HCT116 (cell line): ENCODE measurements around the gene CLCN1. TPM values are rescaled to one million over a fixed set of nuclear protein-coding genes. Genes with fewer than 3 reads are reported as not detected.

Experiments used
- ATAC-seq: fragments of 200-7000 bp; cut with Tn5 transposase; 2 replicates; pipeline ENCODE4 v1.9.1; 2020; ENCODE audit warnings: mild to moderate bottlenecking, moderate library complexity
- BruUV-seq: library from RNA; stranded (reverse); fragments of 400-500 nt; replicated peaks from 2 replicates; lab custom pipeline; 2021; lab: Mats Ljungman, UMichigan
- CTCF ChIA-PET: fragments of 300-600 bp; sonication (Branson Sonifier 250); formaldehyde crosslinking; loops from one replicate; lab custom pipeline; 2021; ENCODE audit warnings: antibody characterized with exemption; lab: Charles Lee
- POLR2A ChIA-PET: fragments of 300-600, 350-600 bp; sonication (Branson Sonifier 250); formaldehyde crosslinking; loops from one replicate; lab custom pipeline; 2021; ENCODE audit warnings: antibody characterized with exemption; lab: Charles Lee
- RAD21 ChIA-PET, 2 experiments: fragments of 300-600 bp; sonication (Branson Sonifier 250); formaldehyde crosslinking; loops; one replicate each; lab custom pipeline; 2023; ENCODE audit warnings: low total read pairs in 2 of 2; ENCODE audit not compliant: uncharacterized antibody in 2 of 2, unreplicated experiment in 2 of 2, low non-redundant PET in 1 of 2; lab: Charles Lee
- DNase-seq: peaks from one replicate; pipeline ENCODE4 v3.0.0-alpha.2; 2010; ENCODE audit warnings: low read depth, low spot score
- H2AFZ ChIP-seq: fragments of 200-600 bp; shearing (Covaris generic), sonication (generic); 2 replicates; pipeline ENCODE4 v1.6.1; 2017; ENCODE audit warnings: low read depth, mixed run types, mixed read lengths, antibody characterized with exemption, low read length; ENCODE audit not compliant: poor library complexity, severe bottlenecking
- H3K27ac ChIP-seq: 2 replicates; pipeline ENCODE4 v1.5.1; 2012; ENCODE audit warnings: low read depth, low read length
- H3K27me3 ChIP-seq: fragments of 200-600 bp; sonication (generic); 2 replicates; pipeline ENCODE4 v1.6.1; 2016; ENCODE audit warnings: mixed run types, low read length, mixed read lengths; ENCODE audit not compliant: insufficient read depth
- H3K36me3 ChIP-seq, 2 experiments: fragments of 200-500 bp in 1 of 2; fragments of 200-600 bp in 1 of 2; sonication (Bioruptor generic) in 1 of 2; sonication (generic) in 1 of 2; 2 replicates each; pipeline versions ENCODE4 v1.5.1 to v1.6.1; 2014 to 2016; ENCODE audit warnings: low read length in 2 of 2, inconsistent platforms in 1 of 2, mixed read lengths in 1 of 2, mixed run types in 1 of 2; ENCODE audit not compliant: insufficient read depth in 2 of 2, control insufficient read depth in 1 of 2
- H3K4me1 ChIP-seq, 2 experiments: fragments of 200-600 bp in 1 of 2; sonication (generic) in 1 of 2; 2 replicates each; pipeline versions ENCODE4 v1.5.1 to v1.6.1; 2012 to 2017; ENCODE audit warnings: low read length in 2 of 2, inconsistent platforms in 1 of 2, mild to moderate bottlenecking in 1 of 2, mixed read lengths in 1 of 2, mixed run types in 1 of 2, moderate library complexity in 1 of 2; ENCODE audit not compliant: insufficient read depth in 2 of 2, control insufficient read depth in 1 of 2
- H3K4me2 ChIP-seq: fragments of 200-600 bp; sonication (generic); 2 replicates; pipeline ENCODE4 v1.6.1; 2017; ENCODE audit warnings: mixed run types, low read length, mixed read lengths
- H3K4me3 ChIP-seq, 2 experiments: fragments of 200-600 bp in 1 of 2; sonication (generic) in 1 of 2; replicated peaks in 1 of 2; 2 replicates each; pipeline ENCODE4 v1.5.1; 2011 to 2016; ENCODE audit warnings: low read length in 2 of 2, control low read depth in 1 of 2, low read depth in 1 of 2, mild to moderate bottlenecking in 1 of 2, mixed read lengths in 1 of 2, mixed run types in 1 of 2
- H3K79me2 ChIP-seq: fragments of 200-600 bp; sonication (generic); 2 replicates; pipeline ENCODE4 v1.6.1; 2017; ENCODE audit warnings: mild to moderate bottlenecking, mixed run types, low read length, moderate library complexity, mixed read lengths; ENCODE audit not compliant: insufficient read depth
- H3K9ac ChIP-seq: fragments of 200-600 bp; sonication (generic); 2 replicates; pipeline ENCODE4 v1.6.1; 2016; ENCODE audit warnings: low read length, mixed read lengths
- H3K9me2 ChIP-seq: fragments of 200-600 bp; sonication (generic), shearing (Covaris generic); 2 replicates; pipeline ENCODE4 v1.6.1; 2017; ENCODE audit warnings: mixed run types, mild to moderate bottlenecking, moderate library complexity; ENCODE audit not compliant: insufficient read depth
- H3K9me3 ChIP-seq, 2 experiments: fragments of 200-500 bp in 1 of 2; fragments of 200-600 bp in 1 of 2; sonication (Bioruptor generic) in 1 of 2; sonication (generic) in 1 of 2; 2 replicates each; pipeline ENCODE4 v1.6.1; 2014 to 2017; ENCODE audit warnings: low read length in 2 of 2, mixed read lengths in 2 of 2, inconsistent platforms in 1 of 2, low read depth in 1 of 2, mild to moderate bottlenecking in 1 of 2, mixed run types in 1 of 2, moderate library complexity in 1 of 2; ENCODE audit not compliant: control insufficient read depth in 1 of 2, insufficient read depth in 1 of 2
- H4K20me1 ChIP-seq: fragments of 200-600 bp; sonication (generic), shearing (Covaris generic); 2 replicates; pipeline ENCODE4 v1.6.1; 2017; ENCODE audit warnings: mixed run types, mild to moderate bottlenecking, moderate library complexity; ENCODE audit not compliant: insufficient read depth
- ATF3 ChIP-seq: IDR thresholded peaks from 2 replicates; pipeline ENCODE4 v1.6.1; 2012
- CBX3 ChIP-seq: IDR thresholded peaks from 2 replicates; pipeline ENCODE4 v1.6.1; 2012; ENCODE audit warnings: low read depth
- CEBPB ChIP-seq: IDR thresholded peaks from 2 replicates; pipeline ENCODE4 v1.6.1; 2012; ENCODE audit warnings: low read depth
- EGR1 ChIP-seq: IDR thresholded peaks from 2 replicates; pipeline ENCODE4 v1.6.1; 2012; ENCODE audit warnings: low read depth
- EZH2phosphoT487 ChIP-seq: fragments of 200-600 bp; IDR thresholded peaks from 2 replicates; pipeline ENCODE4 v1.6.1; 2018; ENCODE audit warnings: antibody characterized with exemption, borderline replicate concordance
- POLR2AphosphoS5 ChIP-seq: IDR thresholded peaks from 2 replicates; pipeline ENCODE4 v1.6.1; 2011; ENCODE audit warnings: mild to moderate bottlenecking, low read depth, low read length, moderate library complexity
- REST ChIP-seq: IDR thresholded peaks from 2 replicates; pipeline ENCODE4 v1.6.1; 2012; ENCODE audit warnings: low read depth
- SIN3A ChIP-seq: IDR thresholded peaks from 2 replicates; pipeline ENCODE4 v1.6.1; 2012; ENCODE audit warnings: low read depth
- SRF ChIP-seq: IDR thresholded peaks from 2 replicates; pipeline ENCODE4 v1.6.1; 2012; ENCODE audit warnings: low read depth
- YY1 ChIP-seq: IDR thresholded peaks from 2 replicates; pipeline ENCODE4 v1.6.1; 2011; ENCODE audit warnings: low read length, low read depth, moderate library complexity, mild to moderate bottlenecking; ENCODE audit not compliant: insufficient replicate concordance; ENCODE audit errors: extremely low read depth
- ZBTB33 ChIP-seq: IDR thresholded peaks from 2 replicates; pipeline ENCODE4 v1.6.1; 2011; ENCODE audit warnings: mild to moderate bottlenecking, low read length, moderate library complexity; ENCODE audit not compliant: insufficient replicate concordance; ENCODE audit errors: extremely low read depth
- ZNF274 ChIP-seq: fragments of 200-500 bp; sonication (Bioruptor generic); IDR thresholded peaks from 2 replicates; pipeline ENCODE4 v1.6.1; 2014; ENCODE audit warnings: mild to moderate bottlenecking, low read depth, low read length, inconsistent platforms
- intact Hi-C: fragments of 100-400 bp; cut with micrococcal nuclease; formaldehyde crosslinking; loops from 2 replicates; pipeline ENCODE4 v1.10.0; 2022
- total RNA-seq: library from RNA; stranded (reverse); gene quantifications from one replicate; pipeline ENCODE4 v1.2.1, GENCODE V29; 2021; ENCODE audit not compliant: unreplicated experiment

Gene CLCN1
- total RNA-seq, 1 experiment from 2014 or later, result 0.47 TPM

- no peaks in the 10 kb centered on the region for H3K27me3 ChIP-seq
- no peak overlapping the region for H2AFZ ChIP-seq
- H3K27ac ChIP-seq, result no peak overlapping the region
- DNase-seq (no peak), ATAC-seq (no peak)
- TF ChIP-seq SIN3A (no peak), ZBTB33 (no peak), REST (no peak), ATF3 (no peak), CBX3 (no peak), EZH2phosphoT487 (no peak), CEBPB (no peak), YY1 (no peak), EGR1 (no peak), SRF (no peak), POLR2AphosphoS5 (no peak), ZNF274 (no peak)
- no peak overlapping the region for H3K4me3 ChIP-seq
- ChIA-PET POLR2A (no interaction called here), RAD21 (no interaction called here), CTCF (no interaction called here)
- H4K20me1 ChIP-seq, result no peaks in the 10 kb centered on the region
- intact Hi-C loops, result no loop called here
- no peak overlapping the region for H3K9ac ChIP-seq
- H3K36me3 ChIP-seq, result no peaks in the 10 kb centered on the region
- no peaks in the 10 kb centered on the region for H3K9me3 ChIP-seq
- no peaks in the 10 kb centered on the region for H3K4me1 ChIP-seq
- BruUV-seq, result no TSS peak
- H3K79me2 ChIP-seq, result no peaks in the 10 kb centered on the region
- H3K9me2 ChIP-seq, result no peaks in the 10 kb centered on the region
- no peak overlapping the region for H3K4me2 ChIP-seq
Measured at GRCh38 chr7:143318661-143319060, 2.8 kb downstream of the CLCN1 start.
